Activated B cell treated with CpG ODN at 0.5 μM for 24 hours (primary cell): ENCODE data around the gene PLA2G2F. TPM values are rescaled to one million over a fixed set of nuclear protein-coding genes. Genes with fewer than 3 reads are reported as not detected.

Experiments
- ATAC-seq: fragments of 200-7000 bp; cut with Tn5 transposase; one replicate; pipeline ENCODE4 v1.10.0; 2021; ENCODE audit warnings: low read depth, mild to moderate bottlenecking, moderate library complexity
- CTCF ChIA-PET: fragments of 350-600 bp; sonication (Branson Sonifier 250); formaldehyde crosslinking; loops from one replicate; lab custom pipeline; 2021; ENCODE audit warnings: antibody characterized with exemption; lab: Charles Lee
- POLR2A ChIA-PET: fragments of 350-600 bp; sonication (Branson Sonifier 250); formaldehyde crosslinking; loops from one replicate; lab custom pipeline; 2021; ENCODE audit warnings: antibody characterized with exemption; lab: Charles Lee
- DNase-seq: peaks from one replicate; pipeline ENCODE4 v3.0.0; 2022
- H3K27ac Mint-ChIP-seq: one replicate; pipeline ENCODE4 v1.8.0; 2020; ENCODE audit warnings: mixed read lengths
- H3K27me3 Mint-ChIP-seq: one replicate; pipeline ENCODE4 v1.8.0; 2021; ENCODE audit warnings: mixed read lengths
- H3K36me3 Mint-ChIP-seq: one replicate; pipeline ENCODE4 v1.8.0; 2021; ENCODE audit warnings: low read depth, mixed read lengths
- H3K4me1 Mint-ChIP-seq: one replicate; pipeline ENCODE4 v1.8.0; 2021; ENCODE audit warnings: mixed read lengths
- H3K4me3 Mint-ChIP-seq: one replicate; pipeline ENCODE4 v1.8.0; 2020; ENCODE audit warnings: mild to moderate bottlenecking, mixed read lengths
- H3K9me3 Mint-ChIP-seq: one replicate; pipeline ENCODE4 v1.8.0; 2020; ENCODE audit warnings: mixed read lengths
- intact Hi-C: fragments of 100-400 bp; cut with micrococcal nuclease; formaldehyde crosslinking; loops from one replicate; pipeline ENCODE4 v1.15.1; 2024
- total RNA-seq: library from RNA; stranded (reverse); gene quantifications from 2 replicates; pipeline ENCODE4 v1.2.3, GENCODE V29; 2022
- TF ChIP-seq, protein P1 (sequence below): fragments of 200-600 bp; IDR thresholded peaks from one replicate; pipeline ENCODE4 v1.8.0; 2022; ENCODE audit warnings: antibody characterized with exemption, mild to moderate bottlenecking

The PLA2G2F gene
- total RNA-seq, 1 donor from 2014 or later: not detected

DNA sequence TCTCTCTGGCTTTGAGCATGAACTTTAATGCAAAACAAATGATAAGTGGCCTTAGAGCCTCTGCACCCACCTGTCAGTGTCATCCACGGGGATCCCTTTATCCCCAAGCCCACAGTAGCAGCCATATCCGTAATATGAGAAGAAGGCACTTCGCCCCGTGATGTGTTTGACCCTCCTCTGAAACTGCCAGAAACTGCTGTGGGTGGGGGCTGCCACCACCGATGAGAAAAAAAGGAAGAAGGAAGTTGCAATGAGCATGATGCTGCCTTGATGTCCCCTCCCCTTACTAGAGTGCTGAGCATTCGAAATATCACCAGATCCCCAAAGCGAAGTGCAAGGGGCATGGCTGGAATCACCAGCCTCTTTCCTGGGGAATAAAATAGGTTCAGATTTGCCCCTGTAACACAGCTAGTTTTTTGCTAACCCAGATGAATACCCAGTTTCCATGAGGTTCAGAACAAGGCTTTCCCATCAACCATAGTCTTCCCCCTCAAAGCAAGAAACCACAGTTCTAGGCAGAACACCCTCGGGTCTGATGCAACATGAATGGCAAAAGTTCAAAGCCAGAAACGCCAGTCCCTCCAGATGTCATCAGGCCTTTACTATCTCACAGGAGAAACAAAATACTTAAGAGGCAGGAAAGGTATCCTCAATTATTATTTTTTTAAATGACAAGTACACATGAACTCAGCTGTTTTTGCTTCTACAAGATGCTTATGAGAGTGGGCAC, 36.0 kb downstream of the PLA2G2F start:
- H3K36me3 Mint-ChIP-seq: no peaks in the 10 kb centered on the region
- H3K27ac Mint-ChIP-seq: no peak overlapping the region
- peaks cover 22% of the 10 kb centered on the region for H3K4me1 Mint-ChIP-seq
- CTCF ChIA-PET: interaction anchor here (1.0 kb wide), 1 partner anchor 20 kb away, joined by 3 read pairs; no protein-coding TSS in a partner anchor
- DNase-seq (no peak), ATAC-seq (no peak)
- H3K27me3 Mint-ChIP-seq: peaks cover 6% of the 10 kb centered on the region
- POLR2A ChIA-PET: no interaction called here
- no peak overlapping the region for H3K4me3 Mint-ChIP-seq
- TF ChIP-seq, protein P1, sequence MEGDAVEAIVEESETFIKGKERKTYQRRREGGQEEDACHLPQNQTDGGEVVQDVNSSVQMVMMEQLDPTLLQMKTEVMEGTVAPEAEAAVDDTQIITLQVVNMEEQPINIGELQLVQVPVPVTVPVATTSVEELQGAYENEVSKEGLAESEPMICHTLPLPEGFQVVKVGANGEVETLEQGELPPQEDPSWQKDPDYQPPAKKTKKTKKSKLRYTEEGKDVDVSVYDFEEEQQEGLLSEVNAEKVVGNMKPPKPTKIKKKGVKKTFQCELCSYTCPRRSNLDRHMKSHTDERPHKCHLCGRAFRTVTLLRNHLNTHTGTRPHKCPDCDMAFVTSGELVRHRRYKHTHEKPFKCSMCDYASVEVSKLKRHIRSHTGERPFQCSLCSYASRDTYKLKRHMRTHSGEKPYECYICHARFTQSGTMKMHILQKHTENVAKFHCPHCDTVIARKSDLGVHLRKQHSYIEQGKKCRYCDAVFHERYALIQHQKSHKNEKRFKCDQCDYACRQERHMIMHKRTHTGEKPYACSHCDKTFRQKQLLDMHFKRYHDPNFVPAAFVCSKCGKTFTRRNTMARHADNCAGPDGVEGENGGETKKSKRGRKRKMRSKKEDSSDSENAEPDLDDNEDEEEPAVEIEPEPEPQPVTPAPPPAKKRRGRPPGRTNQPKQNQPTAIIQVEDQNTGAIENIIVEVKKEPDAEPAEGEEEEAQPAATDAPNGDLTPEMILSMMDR: no peak
- H3K9me3 Mint-ChIP-seq: peaks cover 7% of the 10 kb centered on the region
- intact Hi-C loops: no loop called here

DNA sequence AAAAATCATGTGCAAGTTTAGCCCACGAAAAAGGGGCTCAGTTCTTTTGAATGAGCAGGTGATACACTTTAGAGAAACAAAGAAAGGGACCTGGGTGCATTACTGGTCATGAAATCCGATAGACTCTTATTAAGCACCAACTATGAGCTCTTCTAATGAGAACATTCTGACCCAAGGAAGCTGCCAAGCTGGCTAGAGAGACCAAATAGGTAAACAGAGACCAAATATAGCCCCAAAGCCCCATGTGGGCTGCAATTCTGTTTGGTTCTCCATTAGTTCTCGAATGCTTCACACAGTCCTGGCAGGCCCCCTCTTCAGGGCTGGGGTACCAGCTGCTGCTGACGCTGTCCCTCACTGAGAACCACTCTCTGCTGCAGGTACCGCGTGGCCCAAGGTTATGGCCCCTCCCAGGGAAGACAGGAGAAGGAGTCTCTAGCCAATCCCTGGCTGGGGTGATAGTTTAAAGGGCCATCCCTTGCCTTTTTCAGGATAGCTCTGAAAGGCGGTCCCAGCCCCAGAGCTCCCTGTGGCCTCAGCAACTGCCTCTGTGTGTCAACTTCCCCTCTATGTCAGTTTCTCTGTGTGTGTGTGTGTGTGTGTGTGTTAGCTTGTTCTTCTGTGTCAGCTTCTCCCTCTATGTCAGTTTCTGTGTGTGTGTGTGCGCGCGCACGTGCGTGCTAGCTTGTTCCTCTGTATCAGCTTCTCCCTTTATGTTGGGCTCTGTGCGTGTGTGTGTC, 39.7 kb downstream of the PLA2G2F start:
- Mint-ChIP-seq H3K27ac (no peak overlapping the region), H3K4me3 (no peak overlapping the region), H3K36me3 (no peaks in the 10 kb centered on the region)

DNA sequence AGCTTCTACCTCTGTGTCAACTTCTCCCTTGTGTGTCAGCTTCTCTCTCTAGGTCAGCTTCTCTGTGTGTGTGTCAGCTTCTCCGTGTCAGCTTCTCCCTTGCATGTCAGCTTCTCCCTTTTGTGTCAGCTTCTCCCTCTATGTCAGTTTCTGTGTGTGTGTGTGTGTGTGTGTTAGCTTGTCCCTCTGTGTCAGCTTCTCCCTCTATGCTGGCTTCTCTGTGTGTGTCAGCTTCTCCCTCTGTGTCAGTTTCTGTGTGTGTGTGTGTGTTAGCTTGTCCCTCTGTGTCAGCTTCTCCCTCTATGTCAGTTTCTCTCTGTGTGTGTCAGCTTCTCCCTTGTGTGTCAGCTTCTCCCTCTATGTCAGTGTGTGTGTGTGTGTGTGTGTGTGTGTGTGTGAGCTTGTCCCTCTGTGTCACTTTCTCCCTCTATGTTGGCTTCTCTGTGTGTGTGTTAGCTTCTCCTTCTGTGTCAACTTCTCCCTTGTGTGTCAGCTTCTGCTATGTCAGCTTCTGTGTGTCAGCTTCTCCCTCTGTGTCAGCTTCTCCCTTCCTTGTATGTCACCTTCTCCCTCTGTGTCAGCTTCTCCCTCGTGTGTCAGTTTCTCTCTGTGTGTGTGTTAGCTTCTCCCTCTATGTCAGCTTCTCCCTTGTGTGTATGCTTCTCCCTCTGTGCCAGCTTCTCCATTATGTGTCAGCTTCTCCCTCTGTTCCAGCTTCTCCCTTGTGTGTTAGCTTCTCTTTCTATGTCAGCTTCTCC, 40.4 kb downstream of the PLA2G2F start:
- intact Hi-C loops: no loop called here
- no peak overlapping the region for H3K4me3 Mint-ChIP-seq

More for the DNA sequence above, 39.7 kb downstream of the PLA2G2F start:
- Mint-ChIP-seq H3K9me3 (peaks cover 7% of the 10 kb centered on the region), H3K27me3 (peaks cover 10% of the 10 kb centered on the region), H3K4me1 (peaks cover 8% of the 10 kb centered on the region)
- DNase-seq: no peak
- CTCF ChIA-PET: interaction anchor here (1.0 to 1.6 kb wide), 2 partner anchors 15 to 261 kb away, joined by 3 to 6 read pairs; no protein-coding TSS in a partner anchor
- TF ChIP-seq, protein P1: no peak
- POLR2A ChIA-PET: no interaction called here
- intact Hi-C loops: no loop called here
- ATAC-seq: no peak

DNA sequence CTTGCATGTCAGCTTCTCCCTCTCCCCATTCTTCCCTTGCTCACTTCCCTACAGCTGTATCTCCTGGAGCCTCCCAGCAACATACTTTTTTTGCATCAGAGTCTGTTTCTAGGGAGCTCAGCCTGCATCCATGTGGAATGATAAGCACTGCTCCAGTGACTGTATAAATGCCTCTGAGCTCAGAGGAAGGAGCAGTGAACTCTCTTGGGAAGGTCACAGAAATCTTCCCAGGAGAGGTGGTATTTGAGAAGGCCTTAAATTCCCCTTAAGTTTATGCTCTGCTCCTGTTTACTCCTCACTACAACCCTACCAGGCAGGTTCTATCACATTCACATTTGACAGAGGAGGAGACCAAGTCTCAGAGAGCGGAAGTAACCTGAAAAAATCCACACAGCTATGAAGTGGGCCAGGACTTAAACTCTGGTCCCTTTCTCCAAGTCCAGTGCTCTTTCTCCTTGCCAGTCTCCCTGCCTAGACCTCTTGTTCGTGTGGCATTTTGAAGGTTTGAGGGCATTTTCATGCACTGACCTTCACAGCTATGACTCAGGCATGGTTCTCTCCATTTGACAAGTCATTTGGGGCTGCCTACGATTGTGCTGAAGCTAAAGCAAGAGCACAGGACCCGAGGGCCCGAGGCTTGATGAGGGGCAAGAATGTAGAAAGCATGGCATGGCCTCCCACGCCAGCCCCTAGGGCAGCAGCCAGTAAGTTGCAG, 41.2 kb downstream of the PLA2G2F start:
- no peak for DNase-seq
- Mint-ChIP-seq H3K9me3 (peaks cover 7% of the 10 kb centered on the region), H3K4me1 (peaks cover 8% of the 10 kb centered on the region), H3K27ac (no peak overlapping the region), H3K27me3 (peaks cover 16% of the 10 kb centered on the region), H3K36me3 (no peaks in the 10 kb centered on the region), H3K4me3 (no peak overlapping the region)
- intact Hi-C loops: no loop called here
- TF ChIP-seq, protein P1: no peak
- no peak for ATAC-seq
- CTCF ChIA-PET: interaction anchor here (0.6 to 1.2 kb wide), 2 partner anchors 14 to 28 kb away, joined by 3 to 4 read pairs; no protein-coding TSS in a partner anchor
- POLR2A ChIA-PET: interaction anchor here (1.0 kb wide), 1 partner anchor 9 kb away, joined by 3 read pairs; no protein-coding TSS in a partner anchor

More for the DNA sequence above, 40.4 kb downstream of the PLA2G2F start:
- Mint-ChIP-seq H3K27ac (no peak overlapping the region), H3K4me1 (peaks cover 10% of the 10 kb centered on the region), H3K36me3 (no peaks in the 10 kb centered on the region), H3K9me3 (peaks cover 7% of the 10 kb centered on the region), H3K27me3 (peaks cover 12% of the 10 kb centered on the region)
- TF ChIP-seq, protein P1: no peak
- DNase-seq (no peak), ATAC-seq (no peak)
- POLR2A ChIA-PET: interaction anchor here (1.0 kb wide), 1 partner anchor 8 kb away, joined by 3 read pairs; no protein-coding TSS in a partner anchor
- CTCF ChIA-PET: interaction anchor here (0.6 to 1.6 kb wide), 4 partner anchors 14 to 262 kb away, joined by 3 to 6 read pairs (median 4); no protein-coding TSS in a partner anchor
